Stimulated activated naive CD8-positive, alpha-beta T cell treated with anti-CD3 and anti-CD28 coated beads, Interleukin-15, amount 100 ng/mL, for 72 hours (primary cell): ENCODE results near the gene DPH2.
A peak's percentile ranks its signal among the peaks of the same experiment; 100 is the strongest.

Experiments used
- ATAC-seq: fragments of 150-1000 bp; cut with Tn5 transposase; 2 replicates; pipeline ENCODE4 v1.10.0; 2021; ENCODE audit warnings: mild to moderate bottlenecking, moderate library complexity
- DNase-seq, 2 donors: peaks; one replicate each; pipeline ENCODE4 v3.0.0; 2021 to 2022
- H3K27ac Mint-ChIP-seq, 2 donors: one replicate each; pipeline ENCODE4 v1.8.0; 2022; ENCODE audit warnings: mild to moderate bottlenecking in 2 of 2, mixed read lengths in 2 of 2, moderate library complexity in 2 of 2
- H3K27me3 Mint-ChIP-seq: one replicate; pipeline ENCODE4 v1.8.0; 2022; ENCODE audit warnings: mixed read lengths
- H3K4me1 Mint-ChIP-seq: one replicate; pipeline ENCODE4 v1.8.0; 2022; ENCODE audit warnings: mild to moderate bottlenecking, mixed read lengths
- H3K4me3 Mint-ChIP-seq, 2 donors: one replicate each; pipeline ENCODE4 v1.8.0; 2022; ENCODE audit warnings: mild to moderate bottlenecking in 2 of 2, mixed read lengths in 2 of 2, moderate library complexity in 1 of 2
- H3K9me3 Mint-ChIP-seq, 2 donors: one replicate each; pipeline ENCODE4 v1.8.0; 2022; ENCODE audit warnings: mixed read lengths in 2 of 2

DPH2 gene

GRCh38 chr1:43995984-43996732, 26.3 kb downstream of the DPH2 start:
- ATAC-seq (no peak), DNase-seq (no peak)
- Mint-ChIP-seq H3K27ac (peak overlapping the region in 1 of 2 donors; percentile 7), H3K9me3 (no peaks in the 10 kb centered on the region), H3K4me3 (no peak overlapping the region), H3K4me1 (peaks cover 23% of the 10 kb centered on the region), H3K27me3 (no peaks in the 10 kb centered on the region)

GRCh38 chr1:43996733-43997115, 26.9 kb downstream of the DPH2 start:
- H3K4me3 Mint-ChIP-seq = no peak overlapping the region
- H3K4me1 Mint-ChIP-seq = peaks cover 17% of the 10 kb centered on the region
- H3K27me3 Mint-ChIP-seq = no peaks in the 10 kb centered on the region
- ATAC-seq (no peak), DNase-seq (no peak)
- no peaks in the 10 kb centered on the region for H3K9me3 Mint-ChIP-seq
- H3K27ac Mint-ChIP-seq = no peak overlapping the region

- no peak for ATAC-seq
Measured at GRCh38 chr1:43997295-43997999, 27.6 kb downstream of the DPH2 start.

GRCh38 chr1:43998000-43998378, 28.2 kb downstream of the DPH2 start:
- Mint-ChIP-seq H3K9me3 (no peaks in the 10 kb centered on the region), H3K27ac (no peak overlapping the region), H3K4me3 (no peak overlapping the region), H3K4me1 (peaks cover 7% of the 10 kb centered on the region), H3K27me3 (no peaks in the 10 kb centered on the region)
- no peak for ATAC-seq
- no peak for DNase-seq

More at GRCh38 chr1:43997295-43997999, 27.6 kb downstream of the DPH2 start:
- H3K4me3 Mint-ChIP-seq = no peak overlapping the region
- no peak overlapping the region for H3K27ac Mint-ChIP-seq
- no peaks in the 10 kb centered on the region for H3K27me3 Mint-ChIP-seq
- DNase-seq = no peak
- H3K4me1 Mint-ChIP-seq = peaks cover 10% of the 10 kb centered on the region
- no peaks in the 10 kb centered on the region for H3K9me3 Mint-ChIP-seq

GRCh38 chr1:43999455-43999854, 29.6 kb downstream of the DPH2 start:
- Mint-ChIP-seq H3K4me1 (peaks cover 5% of the 10 kb centered on the region), H3K27ac (peak overlapping the region in 1 of 2 donors; percentile 27), H3K4me3 (no peak overlapping the region), H3K27me3 (no peaks in the 10 kb centered on the region), H3K9me3 (no peaks in the 10 kb centered on the region)
- DNase-seq = no peak
- ATAC-seq = no peak

- Mint-ChIP-seq H3K4me3 (no peak overlapping the region), H3K4me1 (no peaks in the 10 kb centered on the region), H3K9me3 (no peaks in the 10 kb centered on the region), H3K27ac (peak overlapping the region in 1 of 2 donors; percentile 76), H3K27me3 (no peaks in the 10 kb centered on the region)
- DNase-seq (no peak), ATAC-seq (no peak)
Measured at GRCh38 chr1:44000122-44000665, 30.4 kb downstream of the DPH2 start.

- ATAC-seq (no peak), DNase-seq (no peak)
- Mint-ChIP-seq H3K4me1 (peaks cover 4% of the 10 kb centered on the region), H3K27me3 (no peaks in the 10 kb centered on the region), H3K4me3 (no peak overlapping the region), H3K9me3 (no peaks in the 10 kb centered on the region), H3K27ac (no peak overlapping the region)
Measured at GRCh38 chr1:44002165-44002564, 32.4 kb downstream of the DPH2 start.

- no peak overlapping the region for H3K27ac Mint-ChIP-seq
- H3K4me1 Mint-ChIP-seq = peaks cover 6% of the 10 kb centered on the region
- no peaks in the 10 kb centered on the region for H3K9me3 Mint-ChIP-seq
- no peak for ATAC-seq
- H3K4me3 Mint-ChIP-seq = no peak overlapping the region
- H3K27me3 Mint-ChIP-seq = no peaks in the 10 kb centered on the region
- no peak for DNase-seq
Measured at GRCh38 chr1:44002606-44003157, 32.9 kb downstream of the DPH2 start.

- Mint-ChIP-seq H3K4me3 (no peak overlapping the region), H3K9me3 (no peaks in the 10 kb centered on the region), H3K27ac (no peak overlapping the region), H3K27me3 (no peaks in the 10 kb centered on the region), H3K4me1 (peaks cover 17% of the 10 kb centered on the region)
- DNase-seq = no peak
- no peak for ATAC-seq
Measured at GRCh38 chr1:44008259-44008658, 38.4 kb downstream of the DPH2 start.

- peaks cover 31% of the 10 kb centered on the region for H3K4me1 Mint-ChIP-seq
- H3K4me3 Mint-ChIP-seq = no peak overlapping the region
- H3K9me3 Mint-ChIP-seq = no peaks in the 10 kb centered on the region
- DNase-seq (no peak), ATAC-seq (no peak)
- H3K27me3 Mint-ChIP-seq = no peaks in the 10 kb centered on the region
- peak overlapping the region in 1 of 2 donors; percentile 73 for H3K27ac Mint-ChIP-seq
Measured at GRCh38 chr1:44010935-44011471, 41.2 kb downstream of the DPH2 start.

GRCh38 chr1:44012404-44012803, 42.6 kb downstream of the DPH2 start:
- H3K27ac Mint-ChIP-seq = no peak overlapping the region
- peaks cover 25% of the 10 kb centered on the region for H3K4me1 Mint-ChIP-seq
- DNase-seq = no peak
- no peak overlapping the region for H3K4me3 Mint-ChIP-seq
- ATAC-seq = no peak
- H3K9me3 Mint-ChIP-seq = no peaks in the 10 kb centered on the region
- no peaks in the 10 kb centered on the region for H3K27me3 Mint-ChIP-seq

GRCh38 chr1:44012941-44013609, 43.3 kb downstream of the DPH2 start:
- peak; percentile 21 for ATAC-seq
- no peak overlapping the region for H3K4me3 Mint-ChIP-seq
- no peak for DNase-seq

GRCh38 chr1:44013949-44014348, 44.1 kb downstream of the DPH2 start:
- H3K4me3 Mint-ChIP-seq = no peak overlapping the region
- no peak overlapping the region for H3K27ac Mint-ChIP-seq
- peaks cover 25% of the 10 kb centered on the region for H3K4me1 Mint-ChIP-seq
- DNase-seq = no peak
- H3K9me3 Mint-ChIP-seq = no peaks in the 10 kb centered on the region
- no peaks in the 10 kb centered on the region for H3K27me3 Mint-ChIP-seq
- no peak for ATAC-seq

More at GRCh38 chr1:44012941-44013609, 43.3 kb downstream of the DPH2 start:
- Mint-ChIP-seq H3K4me1 (peaks cover 25% of the 10 kb centered on the region), H3K27ac (no peak overlapping the region), H3K9me3 (no peaks in the 10 kb centered on the region), H3K27me3 (no peaks in the 10 kb centered on the region)

- H3K27ac Mint-ChIP-seq = peak overlapping the region in 1 of 2 donors; percentile 43
- H3K4me1 Mint-ChIP-seq = peaks cover 25% of the 10 kb centered on the region
- no peak for DNase-seq
- no peaks in the 10 kb centered on the region for H3K9me3 Mint-ChIP-seq
- no peak for ATAC-seq
- H3K4me3 Mint-ChIP-seq = no peak overlapping the region
- no peaks in the 10 kb centered on the region for H3K27me3 Mint-ChIP-seq
Measured at GRCh38 chr1:44014365-44015104, 44.7 kb downstream of the DPH2 start.

- no peak overlapping the region for H3K27ac Mint-ChIP-seq
- no peak overlapping the region for H3K4me3 Mint-ChIP-seq
- H3K9me3 Mint-ChIP-seq = no peaks in the 10 kb centered on the region
- H3K27me3 Mint-ChIP-seq = no peaks in the 10 kb centered on the region
- DNase-seq (no peak), ATAC-seq (no peak)
- H3K4me1 Mint-ChIP-seq = peaks cover 25% of the 10 kb centered on the region
Measured at GRCh38 chr1:44015206-44015605, 45.4 kb downstream of the DPH2 start.
